Activated CD4-positive, alpha-beta T cell treated with anti-CD3 and anti-CD28 coated beads, Interleukin-2, amount 10 ng/mL, durations not matched to agents 7 days and 5 days (primary cell): ENCODE results near the gene PKP1. TPM values are rescaled to one million over a fixed set of nuclear protein-coding genes. Genes with fewer than 3 reads are reported as not detected.
A peak's percentile ranks its signal among the peaks of the same experiment; 100 is the strongest.

Experiments used
- CTCF ChIA-PET: fragments of 350-600 bp; sonication (Branson Sonifier 250); formaldehyde crosslinking; loops from one replicate; lab custom pipeline; 2021; ENCODE audit warnings: antibody characterized with exemption; lab: Charles Lee
- POLR2A ChIA-PET: fragments of 350-600 bp; sonication (Branson Sonifier 250); formaldehyde crosslinking; loops from one replicate; lab custom pipeline; 2021; ENCODE audit warnings: antibody characterized with exemption; lab: Charles Lee
- DNase-seq: peaks from one replicate; pipeline ENCODE4 v3.0.0-alpha.2; 2020
- H3K27ac Mint-ChIP-seq: one replicate; pipeline ENCODE4 v1.8.0; 2021; ENCODE audit warnings: mild to moderate bottlenecking, moderate library complexity, mixed read lengths
- H3K27me3 Mint-ChIP-seq: one replicate; pipeline ENCODE4 v1.8.0; 2021; ENCODE audit warnings: mixed read lengths
- H3K36me3 Mint-ChIP-seq: one replicate; pipeline ENCODE4 v1.8.0; 2021; ENCODE audit warnings: low read depth, mixed read lengths
- H3K4me1 Mint-ChIP-seq: one replicate; pipeline ENCODE4 v1.8.0; 2021; ENCODE audit warnings: mixed read lengths
- H3K4me3 Mint-ChIP-seq: one replicate; pipeline ENCODE4 v1.8.0; 2021; ENCODE audit warnings: mild to moderate bottlenecking, moderate library complexity, mixed read lengths
- H3K9me3 Mint-ChIP-seq: one replicate; pipeline ENCODE4 v1.8.0; 2021; ENCODE audit warnings: mixed read lengths
- total RNA-seq, 2 experiments: library from RNA; stranded (reverse); gene quantifications; one replicate each; pipeline ENCODE4 v1.2.3, GENCODE V29; 2021

The PKP1 gene
- total RNA-seq, 2 experiments from 2014 or later: not detected

GRCh38 chr1:201332021-201332420 lies 48.7 kb downstream of the PKP1 start:
- Mint-ChIP-seq H3K4me3 (no peak overlapping the region), H3K27me3 (no peaks in the 10 kb centered on the region), H3K9me3 (no peaks in the 10 kb centered on the region), H3K36me3 (no peaks in the 10 kb centered on the region), H3K4me1 (no peaks in the 10 kb centered on the region), H3K27ac (no peak overlapping the region)
- ChIA-PET CTCF (interaction anchor here (1.1 kb wide), 1 partner anchor 20 kb away, joined by 4 read pairs; no protein-coding TSS in a partner anchor), POLR2A (no interaction called here)
- DNase-seq: no peak

- Mint-ChIP-seq H3K36me3 (no peaks in the 10 kb centered on the region), H3K27me3 (no peaks in the 10 kb centered on the region), H3K27ac (no peak overlapping the region), H3K9me3 (no peaks in the 10 kb centered on the region), H3K4me1 (no peaks in the 10 kb centered on the region), H3K4me3 (no peak overlapping the region)
- no peak for DNase-seq
- ChIA-PET CTCF (interaction anchor here (1.1 kb wide), 1 partner anchor 21 kb away, joined by 4 read pairs; no protein-coding TSS in a partner anchor), POLR2A (no interaction called here)
Measured at GRCh38 chr1:201332616-201333335, 49.5 kb downstream of the PKP1 start.

- Mint-ChIP-seq H3K4me3 (no peak overlapping the region), H3K4me1 (no peaks in the 10 kb centered on the region), H3K9me3 (no peaks in the 10 kb centered on the region), H3K36me3 (no peaks in the 10 kb centered on the region), H3K27ac (no peak overlapping the region), H3K27me3 (peaks cover under 1% of the 10 kb centered on the region)
- POLR2A ChIA-PET: no interaction called here
- CTCF ChIA-PET: no interaction called here
- DNase-seq: no peak
Measured at GRCh38 chr1:201334325-201335173, 51.2 kb downstream of the PKP1 start.

- Mint-ChIP-seq H3K4me3 (no peak overlapping the region), H3K4me1 (no peaks in the 10 kb centered on the region), H3K27me3 (peaks cover 4% of the 10 kb centered on the region), H3K9me3 (no peaks in the 10 kb centered on the region), H3K36me3 (no peaks in the 10 kb centered on the region), H3K27ac (no peak overlapping the region)
- no peak for DNase-seq
- CTCF ChIA-PET: no interaction called here
- POLR2A ChIA-PET: no interaction called here
Measured at GRCh38 chr1:201335174-201335870, 52.0 kb downstream of the PKP1 start.

GRCh38 chr1:201335901-201336300 lies 52.6 kb downstream of the PKP1 start:
- Mint-ChIP-seq H3K27ac (no peak overlapping the region), H3K36me3 (no peaks in the 10 kb centered on the region), H3K27me3 (peaks cover 6% of the 10 kb centered on the region), H3K9me3 (no peaks in the 10 kb centered on the region), H3K4me1 (no peaks in the 10 kb centered on the region), H3K4me3 (no peak overlapping the region)
- POLR2A ChIA-PET: no interaction called here
- no peak for DNase-seq
- CTCF ChIA-PET: no interaction called here

- no peak for DNase-seq
- H3K36me3 Mint-ChIP-seq: no peaks in the 10 kb centered on the region
- no peaks in the 10 kb centered on the region for H3K9me3 Mint-ChIP-seq
- H3K27me3 Mint-ChIP-seq: peaks cover 13% of the 10 kb centered on the region
- no peak overlapping the region for H3K27ac Mint-ChIP-seq
- CTCF ChIA-PET: no interaction called here
- H3K4me3 Mint-ChIP-seq: no peak overlapping the region
- POLR2A ChIA-PET: no interaction called here
- no peaks in the 10 kb centered on the region for H3K4me1 Mint-ChIP-seq
Measured at GRCh38 chr1:201336711-201337450, 53.6 kb downstream of the PKP1 start.

- Mint-ChIP-seq H3K9me3 (no peaks in the 10 kb centered on the region), H3K36me3 (no peaks in the 10 kb centered on the region), H3K27ac (no peak overlapping the region), H3K4me1 (no peaks in the 10 kb centered on the region), H3K27me3 (peaks cover 13% of the 10 kb centered on the region), H3K4me3 (no peak overlapping the region)
- ChIA-PET POLR2A (no interaction called here), CTCF (no interaction called here)
- DNase-seq: no peak
Measured at GRCh38 chr1:201341377-201341776, 58.1 kb downstream of the PKP1 start.

- Mint-ChIP-seq H3K4me1 (no peaks in the 10 kb centered on the region), H3K27me3 (peaks cover 16% of the 10 kb centered on the region), H3K4me3 (no peak overlapping the region), H3K9me3 (no peaks in the 10 kb centered on the region), H3K27ac (no peak overlapping the region), H3K36me3 (no peaks in the 10 kb centered on the region)
- CTCF ChIA-PET: interaction anchor here (0.5 kb wide), 1 partner anchor 708 kb away, joined by 3 read pairs; no protein-coding TSS in a partner anchor
- no peak for DNase-seq
- POLR2A ChIA-PET: no interaction called here
Measured at GRCh38 chr1:201344206-201345080, 61.1 kb downstream of the PKP1 start.

GRCh38 chr1:201345081-201345355 lies 61.7 kb downstream of the PKP1 start:
- peaks cover 15% of the 10 kb centered on the region for H3K27me3 Mint-ChIP-seq
- H3K4me1 Mint-ChIP-seq: no peaks in the 10 kb centered on the region
- ChIA-PET CTCF (no interaction called here), POLR2A (no interaction called here)
- H3K4me3 Mint-ChIP-seq: no peak overlapping the region
- no peak for DNase-seq
- H3K9me3 Mint-ChIP-seq: no peaks in the 10 kb centered on the region
- H3K36me3 Mint-ChIP-seq: no peaks in the 10 kb centered on the region
- H3K27ac Mint-ChIP-seq: no peak overlapping the region

- Mint-ChIP-seq H3K9me3 (no peaks in the 10 kb centered on the region), H3K27ac (no peak overlapping the region), H3K4me3 (no peak overlapping the region), H3K36me3 (no peaks in the 10 kb centered on the region), H3K27me3 (peaks cover 5% of the 10 kb centered on the region), H3K4me1 (no peaks in the 10 kb centered on the region)
- DNase-seq: peak; percentile 11
- POLR2A ChIA-PET: no interaction called here
- CTCF ChIA-PET: interaction anchor here (1.0 to 1.1 kb wide), 2 partner anchors 16 to 45 kb away, joined by 3 read pairs; no protein-coding TSS in a partner anchor
Measured at GRCh38 chr1:201346337-201346939, 63.1 kb downstream of the PKP1 start.

- Mint-ChIP-seq H3K9me3 (no peaks in the 10 kb centered on the region), H3K4me1 (no peaks in the 10 kb centered on the region), H3K27me3 (peaks cover 4% of the 10 kb centered on the region), H3K4me3 (no peak overlapping the region), H3K27ac (no peak overlapping the region), H3K36me3 (no peaks in the 10 kb centered on the region)
- POLR2A ChIA-PET: no interaction called here
- DNase-seq: no peak
- CTCF ChIA-PET: interaction anchor here (1.0 kb wide), 1 partner anchor 15 kb away, joined by 3 read pairs; no protein-coding TSS in a partner anchor
Measured at GRCh38 chr1:201346987-201347386, 63.7 kb downstream of the PKP1 start.
